Midbrain (tissue), 1 donor: ENCODE data around the gene TAC3.
A peak's percentile ranks its signal among the peaks of the same experiment; 100 is the strongest.
"Not testable (repeated sequence)": the region's sequence is repeated elsewhere in the genome, so short reads cannot be mapped to it uniquely, and the experiment has no call there.

Experiments
- DNase-seq: peaks from one replicate; lab custom pipeline; 2025; lab: John Stamatoyannopoulos, UW

The TAC3 gene

DNA sequence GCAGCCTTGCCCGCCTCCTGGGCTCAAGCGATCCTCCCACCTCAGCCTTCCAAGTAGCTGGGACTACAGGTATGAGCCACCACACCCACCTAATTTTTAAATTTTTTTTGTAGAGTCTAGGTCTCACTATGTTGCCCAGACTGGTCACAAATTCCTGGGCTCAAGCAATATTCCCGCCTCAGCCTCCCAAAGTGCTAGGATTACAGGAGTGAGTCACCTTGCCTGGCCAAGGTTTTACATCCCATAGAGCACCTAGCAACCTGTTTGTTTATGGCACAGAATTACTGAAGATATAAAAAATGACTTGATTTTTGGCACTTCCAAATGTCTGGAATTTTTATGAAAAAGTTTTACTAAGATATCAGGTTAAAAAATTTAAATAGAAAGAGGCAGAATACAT is 17.1 kb upstream of the TAC3 start:
- DNase-seq, result no peak

GRCh38 chr12:57031789-57032188 is 15.5 kb upstream of the TAC3 start:
- DNase-seq, result no peak

DNA sequence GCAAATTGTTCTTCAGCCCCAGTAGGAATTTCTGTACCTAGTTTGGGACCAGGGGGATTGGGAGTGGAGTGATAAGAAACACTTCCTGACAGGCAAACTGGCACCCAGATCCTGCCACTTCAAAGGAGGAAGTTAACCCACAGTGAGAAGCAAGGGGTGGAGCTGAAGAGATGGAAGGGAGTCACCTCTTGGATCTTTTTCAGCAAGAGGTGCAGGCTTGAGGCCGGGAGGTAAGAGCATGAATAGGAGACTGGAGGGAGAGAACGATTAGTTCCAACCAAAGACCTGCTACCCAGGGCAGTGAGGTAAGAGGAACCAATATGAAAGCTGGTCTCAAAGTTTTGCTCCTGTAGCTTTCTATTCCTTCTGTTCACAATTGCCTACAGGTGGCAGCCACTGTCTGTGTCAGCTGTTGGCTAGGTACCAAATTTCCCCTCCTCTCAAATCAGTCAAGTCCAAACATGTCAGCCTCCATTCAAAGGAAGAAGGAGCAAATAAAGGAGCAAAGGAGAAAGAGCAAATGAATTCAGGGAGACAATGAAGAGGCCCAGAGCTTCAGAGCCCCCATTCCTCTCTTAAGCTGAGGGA is 14.9 kb upstream of the TAC3 start:
- DNase-seq, result no peak

GRCh38 chr12:57029457-57029856 is 13.1 kb upstream of the TAC3 start:
- DNase-seq, result no peak

DNA sequence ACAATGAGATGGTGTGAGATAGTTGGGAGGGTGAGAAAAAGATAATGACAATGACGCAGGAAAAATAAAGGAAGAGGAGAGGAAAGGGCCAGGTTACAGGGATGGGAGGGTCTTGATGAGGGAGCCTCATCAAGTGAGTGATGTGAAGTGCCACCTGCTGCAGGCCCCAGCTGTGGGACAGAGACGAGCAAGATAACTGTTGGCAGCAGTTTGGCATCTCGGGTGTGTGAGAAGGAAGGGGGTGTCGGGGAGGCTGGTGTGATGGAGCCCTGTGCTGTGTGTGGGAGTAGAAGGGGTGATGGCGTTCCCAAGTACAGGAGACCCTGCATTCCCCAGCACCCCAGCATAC is 11.4 kb upstream of the TAC3 start:
- no peak for DNase-seq

GRCh38 chr12:57027011-57027804 is 10.9 kb upstream of the TAC3 start:
- DNase-seq, result no peak

- DNase-seq, result no peak
Observed at GRCh38 chr12:57025196-57025595, 8.9 kb upstream of the TAC3 start.

DNA sequence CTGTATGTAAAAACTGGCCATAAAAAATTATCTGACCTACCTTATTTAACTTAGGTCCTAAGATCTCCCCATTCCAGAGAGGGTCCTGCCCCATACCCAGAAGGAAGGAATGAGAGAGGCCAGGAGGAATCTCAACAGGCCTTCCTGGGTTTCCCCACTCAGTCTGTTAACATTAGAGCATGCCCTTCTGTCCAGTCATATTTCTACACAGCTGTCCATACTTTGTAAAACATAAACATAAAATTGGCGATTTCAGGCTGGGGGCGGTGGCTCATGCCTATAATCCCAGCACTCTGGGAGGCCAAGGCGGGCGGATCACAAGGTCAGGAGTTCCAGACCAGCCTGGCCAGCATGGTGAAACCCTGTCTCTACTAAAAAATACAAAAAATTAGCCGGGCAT is 6.0 kb upstream of the TAC3 start:
- DNase-seq, result not testable (repeated sequence)

DNA sequence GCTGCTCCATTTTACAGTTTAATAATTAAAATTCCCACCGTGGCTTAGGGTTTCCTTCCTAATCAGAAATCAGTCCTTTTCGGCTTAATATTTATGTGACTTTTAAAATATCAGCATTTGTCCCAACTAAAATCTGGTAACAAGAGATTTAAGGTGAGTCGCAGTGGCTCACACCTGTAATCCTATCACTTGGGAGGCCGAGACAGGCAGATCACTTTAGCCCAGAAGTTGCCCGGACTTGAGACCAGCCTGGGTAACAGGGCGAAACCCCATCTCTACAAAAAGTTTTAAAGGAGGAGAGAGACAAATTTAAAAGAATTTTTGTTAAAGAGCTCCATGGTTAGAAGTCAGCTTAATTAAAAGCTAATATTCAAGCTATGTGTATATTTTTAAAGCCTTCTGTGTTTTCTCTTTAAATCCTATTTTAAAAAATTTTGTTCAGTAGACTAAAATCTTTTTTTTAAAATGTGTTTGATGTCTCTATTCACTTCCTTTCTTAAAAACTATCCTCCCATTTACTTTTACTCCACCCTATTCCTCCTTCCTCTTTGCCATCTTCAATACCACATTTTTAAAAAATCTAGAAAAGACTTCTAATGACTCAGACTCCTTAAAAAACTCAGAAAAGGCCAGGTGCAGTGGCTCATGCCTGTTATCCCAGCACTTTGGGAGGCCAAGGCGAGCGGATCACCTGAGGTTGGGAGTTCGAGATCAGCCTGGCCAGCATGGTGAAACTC is 3.8 kb upstream of the TAC3 start:
- DNase-seq, result no peak

DNA sequence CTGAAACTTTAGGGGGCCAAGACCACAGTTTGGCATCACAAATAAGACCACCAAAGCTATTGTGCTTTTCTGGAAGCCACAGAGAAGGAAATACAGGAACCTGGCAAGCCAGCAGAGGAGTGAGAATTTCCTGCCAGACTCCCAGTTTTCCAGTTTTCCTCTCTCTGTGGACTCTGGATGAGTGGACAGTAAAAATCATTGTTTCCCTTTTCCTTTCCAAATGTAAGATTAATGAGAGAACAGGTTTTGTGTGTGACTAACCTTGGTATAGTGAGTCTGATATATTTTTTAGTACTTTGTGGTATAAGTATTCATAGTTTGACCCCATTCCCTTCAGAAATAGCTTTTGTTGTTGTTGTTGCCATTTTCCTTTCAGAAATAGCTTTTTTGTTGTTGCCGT is 2.6 kb upstream of the TAC3 start:
- DNase-seq, result no peak

GRCh38 chr12:57018353-57018752 is 2.0 kb upstream of the TAC3 start:
- DNase-seq, result not testable (repeated sequence)

DNA sequence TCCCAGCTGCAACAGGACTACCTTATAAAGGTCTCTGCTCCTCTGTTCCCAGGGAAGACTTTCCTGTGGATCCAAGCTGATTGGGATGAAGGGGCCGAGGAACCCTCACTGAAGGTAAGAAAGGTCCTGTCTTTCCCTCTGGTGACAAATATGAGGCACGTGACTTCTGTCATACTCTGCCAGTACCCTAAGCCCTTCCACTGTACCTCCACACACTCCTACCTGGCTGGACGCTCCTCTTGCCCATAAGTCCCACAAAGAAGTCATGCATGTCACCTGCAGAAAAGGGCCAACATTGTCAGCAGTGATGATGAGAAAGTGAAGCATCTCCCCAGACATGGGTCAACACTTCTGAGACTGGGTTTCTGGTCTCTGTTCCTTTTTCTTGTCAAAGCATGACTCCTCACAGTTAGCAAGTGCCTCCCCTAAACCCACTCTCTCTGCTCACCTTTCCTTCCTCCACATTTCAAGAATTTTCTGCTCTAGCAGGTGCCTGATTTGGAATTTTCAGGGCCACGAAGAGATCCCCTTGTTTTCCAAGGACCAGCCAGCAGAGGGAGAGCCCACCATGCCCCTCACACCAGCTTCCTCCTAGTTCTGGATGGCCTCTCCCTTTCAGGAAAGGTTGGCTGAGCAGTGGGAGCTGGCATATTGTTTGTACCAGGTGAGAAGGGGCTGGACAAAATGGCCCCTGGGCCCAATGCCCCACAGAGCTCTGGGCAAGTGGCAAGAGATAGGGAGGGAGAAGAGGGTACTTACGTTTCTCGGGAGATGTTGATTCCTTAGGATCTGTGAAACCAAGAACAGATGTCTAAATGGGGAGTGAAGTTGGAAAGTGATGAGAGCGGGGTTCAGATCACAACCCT is 3.5 kb downstream of the TAC3 start:
- DNase-seq, result no peak

DNA sequence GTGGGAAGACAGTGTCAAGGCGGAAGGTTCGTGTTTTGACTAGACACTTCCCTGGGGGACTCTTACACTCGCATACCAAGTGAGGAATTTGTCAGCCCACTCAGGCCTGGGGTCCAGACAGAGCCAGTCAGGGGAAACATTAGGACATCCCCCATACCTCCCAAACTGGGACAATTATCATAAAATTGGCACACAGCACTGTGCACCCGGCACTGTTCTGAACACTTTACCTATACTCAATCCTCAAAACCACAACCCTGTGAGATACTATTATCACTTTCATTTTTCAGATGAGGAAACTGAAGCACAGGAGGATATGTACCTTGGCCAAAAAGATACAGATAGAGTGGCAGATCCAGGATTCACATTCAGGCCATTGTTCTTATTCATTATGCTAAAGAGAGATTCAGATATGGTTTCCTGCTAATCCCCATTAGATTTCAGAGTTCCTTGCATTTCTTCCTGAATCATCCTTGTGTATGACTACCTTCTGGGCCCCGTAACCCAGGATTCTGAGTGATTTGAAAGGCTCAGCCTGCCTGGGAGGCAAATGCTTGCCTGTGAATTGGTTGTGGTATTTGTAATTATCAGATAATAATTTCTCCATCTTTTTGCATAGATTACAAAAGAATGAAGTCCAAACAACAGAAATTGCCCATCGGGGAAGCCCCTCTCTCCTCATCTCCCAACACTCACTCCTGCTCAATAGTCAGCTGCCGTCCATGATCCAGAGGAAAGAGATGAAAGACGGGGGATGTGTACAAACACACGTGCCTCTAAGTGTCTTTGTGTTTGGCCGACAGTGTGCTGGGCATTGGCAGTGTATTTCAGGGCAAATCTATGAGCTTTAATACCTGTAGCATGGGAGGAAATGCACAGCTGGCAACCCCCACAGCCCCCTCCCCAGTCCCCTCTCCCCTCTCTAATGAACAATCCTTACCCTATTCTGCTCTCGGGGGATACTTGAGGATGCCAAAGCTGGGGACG is 4.6 kb downstream of the TAC3 start:
- DNase-seq, result no peak

GRCh38 chr12:57010627-57011247 is 5.6 kb downstream of the TAC3 start:
- DNase-seq, result no peak

- DNase-seq, result no peak
Observed at GRCh38 chr12:57009949-57010626, 6.2 kb downstream of the TAC3 start.

DNA sequence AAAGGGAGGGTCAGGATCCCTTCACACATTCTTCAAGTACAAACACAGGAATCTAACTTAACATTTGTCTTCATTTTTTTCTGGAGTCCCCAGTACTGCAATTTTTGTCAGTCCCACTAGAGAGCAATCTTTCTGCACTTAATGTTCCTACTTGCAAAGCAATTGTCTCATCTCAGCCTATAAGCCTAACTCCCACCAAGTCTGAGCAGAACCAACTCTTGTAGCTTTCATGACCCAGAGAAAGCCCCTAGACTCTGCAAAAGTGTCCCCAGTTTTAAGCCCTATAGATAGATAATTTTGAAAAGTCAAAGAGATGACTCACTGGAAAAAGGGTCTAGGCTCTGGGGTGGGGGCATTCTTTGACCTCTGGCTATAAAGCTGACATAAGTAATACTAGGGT is 8.2 kb downstream of the TAC3 start:
- DNase-seq, result peak; percentile 30

DNA sequence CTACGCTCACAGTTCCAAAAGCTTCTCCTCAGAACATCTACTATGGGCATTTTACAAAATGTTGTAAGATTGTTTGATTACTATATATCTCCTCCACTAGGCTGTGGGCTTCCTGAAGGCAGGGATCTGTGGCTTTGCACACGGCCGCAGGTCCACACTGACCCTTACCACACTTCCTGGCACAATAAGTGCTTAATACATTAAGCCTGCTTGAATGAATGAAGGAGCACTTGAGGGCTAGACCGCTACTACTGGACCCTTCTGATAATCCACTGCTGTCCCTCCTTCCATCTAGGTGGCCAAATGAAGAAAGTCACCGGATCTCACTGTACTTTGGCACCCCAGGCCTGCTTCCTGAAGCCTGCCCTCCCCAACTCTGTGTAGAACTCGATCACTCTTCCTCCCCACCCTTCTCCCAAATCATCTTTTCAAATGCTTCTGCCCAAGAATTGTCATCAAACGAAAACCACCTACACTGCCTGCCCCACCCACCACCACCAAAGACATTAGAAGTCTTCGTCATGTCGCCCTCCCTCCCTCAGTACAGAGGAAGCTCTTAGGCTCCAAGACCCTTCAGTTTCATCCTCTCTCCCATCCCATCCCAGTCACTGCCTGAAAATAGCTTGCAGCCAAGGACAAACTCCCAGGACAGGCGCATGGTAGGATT is 9.4 kb downstream of the TAC3 start:
- no peak for DNase-seq

- peak; percentile 60 for DNase-seq
Observed at GRCh38 chr12:57005980-57006808, 10.1 kb downstream of the TAC3 start, which contains the start of gene ZBTB39. Gene ZBTB39, minus strand, starts transcription at chr12:57006546. Its CDS starts 1,629 bp downstream, at chr12:57004917.
